Measurements from ENCODE around the gene SRBD1.

The SRBD1 gene

DNA sequence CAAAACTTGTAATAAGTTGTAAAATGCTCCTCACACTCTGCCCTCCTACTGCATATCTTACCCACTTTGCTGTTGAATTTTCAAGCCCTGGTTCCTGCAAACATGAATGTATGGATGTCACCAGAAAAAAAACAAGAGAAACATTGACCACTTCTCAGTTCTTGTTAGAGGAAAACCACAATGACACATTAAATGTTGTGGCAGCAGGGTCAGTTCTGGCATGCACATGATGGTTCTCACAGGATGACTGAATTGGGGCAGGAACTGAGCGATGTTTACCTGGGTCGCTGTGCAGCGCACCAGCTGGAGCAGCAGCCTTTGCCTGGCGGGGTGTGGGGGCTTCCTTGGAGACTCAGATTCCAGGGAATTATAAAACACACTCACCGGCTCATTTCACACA lies 26.4 kb upstream of the SRBD1 start:
- TF ChIP-seq CTCF (IDR thresholded peaks at IDR 0.05; ENCODE audit: borderline replicate concordance, extremely low read depth, low read length, poor library complexity, severe bottlenecking) (no peak), EZH2 (IDR thresholded peaks at IDR 0.05; ENCODE audit: borderline replicate concordance, low read depth, low read length, severe bottlenecking) (no peak)
- Histone ChIP-seq H3K4me2 (ENCODE audit: insufficient read depth, low read length) (no peak overlapping the region), H4K20me1 (ENCODE audit: insufficient read depth, low read length) (no peaks in the 10 kb centered on the region), H3K9me3 (ENCODE audit: insufficient read depth, low read length, severe bottlenecking) (no peaks in the 10 kb centered on the region), H3K36me3 (ENCODE audit: insufficient read depth, low read length) (no peaks in the 10 kb centered on the region), H3K27ac (ENCODE audit: low read length) (no peak overlapping the region), H3K4me3 (ENCODE audit: low read depth in 1 of 2, low read length in 2 of 2) (no peak overlapping the region), H2AFZ (ENCODE audit: low read depth, low read length) (no peak overlapping the region), H3K4me1 (ENCODE audit: insufficient read depth, low read length) (no peaks in the 10 kb centered on the region), H3K79me2 (ENCODE audit: insufficient read depth, low read length) (no peaks in the 10 kb centered on the region), H3K27me3 (ENCODE audit: insufficient read depth, low read length, poor library complexity) (peaks cover 3% of the 10 kb centered on the region), H3K9ac (ENCODE audit: low read depth, low read length) (no peak overlapping the region)
- ATAC-seq (ENCODE audit: insufficient read depth, low read depth) (no peak), DNase-seq (no peak)

DNA sequence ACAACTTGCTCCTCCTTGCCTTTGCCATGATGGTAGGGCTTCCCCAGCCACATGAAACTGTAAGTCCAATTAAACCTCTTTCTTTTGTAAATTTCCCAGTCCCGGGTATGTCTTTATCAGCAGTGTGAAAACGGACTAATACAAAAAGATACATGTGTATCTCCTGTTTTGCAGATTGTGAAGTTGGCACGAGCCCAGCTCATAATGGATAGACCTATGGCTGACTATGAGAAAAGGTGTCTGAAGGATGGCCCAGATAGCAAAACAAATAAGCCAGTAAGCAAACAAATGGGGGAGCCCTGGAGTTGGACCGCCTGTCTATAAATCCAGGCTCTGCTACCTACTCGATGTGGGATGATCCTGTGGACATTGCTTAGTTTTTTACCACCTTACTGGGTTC lies 24.9 kb upstream of the SRBD1 start:
- Histone ChIP-seq H3K4me1 (ENCODE audit: insufficient read depth, low read length) (no peaks in the 10 kb centered on the region), H3K4me3 (ENCODE audit: low read depth in 1 of 2, low read length in 2 of 2) (no peak overlapping the region), H3K36me3 (ENCODE audit: insufficient read depth, low read length) (no peaks in the 10 kb centered on the region), H4K20me1 (ENCODE audit: insufficient read depth, low read length) (no peaks in the 10 kb centered on the region), H3K27ac (ENCODE audit: low read length) (no peak overlapping the region), H3K27me3 (ENCODE audit: insufficient read depth, low read length, poor library complexity) (no peaks in the 10 kb centered on the region), H3K79me2 (ENCODE audit: insufficient read depth, low read length) (no peaks in the 10 kb centered on the region), H2AFZ (ENCODE audit: low read depth, low read length) (no peak overlapping the region), H3K4me2 (ENCODE audit: insufficient read depth, low read length) (no peak overlapping the region), H3K9ac (ENCODE audit: low read depth, low read length) (no peak overlapping the region), H3K9me3 (ENCODE audit: insufficient read depth, low read length, severe bottlenecking) (no peaks in the 10 kb centered on the region)
- ATAC-seq (ENCODE audit: insufficient read depth, low read depth) (no peak), DNase-seq (no peak)
- TF ChIP-seq CTCF (IDR thresholded peaks at IDR 0.05; ENCODE audit: borderline replicate concordance, extremely low read depth, low read length, poor library complexity, severe bottlenecking), result no peak
- TF ChIP-seq EZH2 (IDR thresholded peaks at IDR 0.05; ENCODE audit: borderline replicate concordance, low read depth, low read length, severe bottlenecking), result no peak

DNA sequence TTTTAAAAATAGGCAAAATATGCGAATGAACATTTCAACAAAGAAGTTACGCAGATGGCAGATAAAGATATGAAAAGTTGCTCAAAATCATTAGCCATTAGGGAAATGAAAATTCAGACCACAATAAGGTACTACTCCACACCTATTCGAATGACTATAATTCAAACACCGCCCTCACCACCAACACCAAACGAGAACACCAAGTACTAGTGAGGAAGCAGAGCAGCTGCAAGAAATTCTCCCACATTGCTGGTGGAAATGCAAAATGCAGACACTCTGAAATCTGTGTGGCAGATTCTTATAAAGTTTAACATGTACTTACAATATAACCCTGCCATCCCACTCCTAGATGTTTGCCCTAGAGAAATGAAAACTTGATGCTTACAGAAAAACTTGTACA lies 23.2 kb upstream of the SRBD1 start:
- Histone ChIP-seq H3K4me1 (ENCODE audit: insufficient read depth, low read length) (no peaks in the 10 kb centered on the region), H3K27me3 (ENCODE audit: insufficient read depth, low read length, poor library complexity) (no peaks in the 10 kb centered on the region), H3K9me3 (ENCODE audit: insufficient read depth, low read length, severe bottlenecking) (no peaks in the 10 kb centered on the region), H3K4me2 (ENCODE audit: insufficient read depth, low read length) (no peak overlapping the region), H3K4me3 (ENCODE audit: low read depth in 1 of 2, low read length in 2 of 2) (no peak overlapping the region), H3K9ac (ENCODE audit: low read depth, low read length) (no peak overlapping the region), H3K79me2 (ENCODE audit: insufficient read depth, low read length) (no peaks in the 10 kb centered on the region), H2AFZ (ENCODE audit: low read depth, low read length) (no peak overlapping the region), H3K27ac (ENCODE audit: low read length) (no peak overlapping the region), H4K20me1 (ENCODE audit: insufficient read depth, low read length) (no peaks in the 10 kb centered on the region), H3K36me3 (ENCODE audit: insufficient read depth, low read length) (no peaks in the 10 kb centered on the region)
- ATAC-seq (ENCODE audit: insufficient read depth, low read depth) (no peak), DNase-seq (no peak)
- TF ChIP-seq CTCF (IDR thresholded peaks at IDR 0.05; ENCODE audit: borderline replicate concordance, extremely low read depth, low read length, poor library complexity, severe bottlenecking) (no peak), EZH2 (IDR thresholded peaks at IDR 0.05; ENCODE audit: borderline replicate concordance, low read depth, low read length, severe bottlenecking) (no peak)

DNA sequence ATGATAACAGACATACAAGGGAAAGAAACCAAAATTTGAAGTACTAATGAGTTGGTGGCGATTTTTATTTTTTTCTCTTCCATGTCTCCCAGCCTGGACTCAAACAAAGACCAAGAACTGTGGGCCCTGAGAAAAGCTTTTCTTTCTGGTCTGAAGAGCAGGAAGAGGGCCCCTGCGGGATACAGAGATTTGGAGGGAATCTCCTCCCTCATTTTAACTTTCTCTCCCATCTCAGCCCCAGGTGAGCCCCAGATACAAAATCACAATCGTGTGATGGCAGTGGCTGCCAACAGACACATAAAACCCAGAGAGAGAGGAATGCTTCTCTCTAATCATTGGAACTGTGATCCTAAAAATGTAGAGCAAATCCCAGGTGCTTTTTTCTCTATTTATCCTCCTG lies 20.9 kb upstream of the SRBD1 start:
- H3K9me3 ChIP-seq (ENCODE audit: insufficient read depth, low read length, severe bottlenecking), result no peaks in the 10 kb centered on the region
- H3K4me1 ChIP-seq (ENCODE audit: insufficient read depth, low read length), result no peaks in the 10 kb centered on the region
- TF ChIP-seq EZH2 (IDR thresholded peaks at IDR 0.05; ENCODE audit: borderline replicate concordance, low read depth, low read length, severe bottlenecking) (no peak), CTCF (IDR thresholded peaks at IDR 0.05; ENCODE audit: borderline replicate concordance, extremely low read depth, low read length, poor library complexity, severe bottlenecking) (no peak)
- ATAC-seq (ENCODE audit: insufficient read depth, low read depth), result no peak
- no peak overlapping the region for H3K4me3 ChIP-seq (ENCODE audit: low read depth in 1 of 2, low read length in 2 of 2)
- no peak for DNase-seq
- no peaks in the 10 kb centered on the region for H3K36me3 ChIP-seq (ENCODE audit: insufficient read depth, low read length)
- H3K79me2 ChIP-seq (ENCODE audit: insufficient read depth, low read length), result no peaks in the 10 kb centered on the region
- H3K27ac ChIP-seq (ENCODE audit: low read length), result no peak overlapping the region
- H3K4me2 ChIP-seq (ENCODE audit: insufficient read depth, low read length), result no peak overlapping the region
- H3K27me3 ChIP-seq (ENCODE audit: insufficient read depth, low read length, poor library complexity), result peaks cover 5% of the 10 kb centered on the region
- H3K9ac ChIP-seq (ENCODE audit: low read depth, low read length), result no peak overlapping the region
- no peak overlapping the region for H2AFZ ChIP-seq (ENCODE audit: low read depth, low read length)
- H4K20me1 ChIP-seq (ENCODE audit: insufficient read depth, low read length), result no peaks in the 10 kb centered on the region
